ENCODE data around the gene PLA2G2F.

GRCh38 chr1:20124456-20125057, 14.6 kb upstream of the PLA2G2F start:
- TF ChIP-seq POLR2A (IDR thresholded peaks at IDR 0.05) (no peak), CTCF (IDR thresholded peaks at IDR 0.05) (no peak)
